IPS-NIHi11 (cell line): Measurements from ENCODE around the gene GBP7.

ENCODE experiments used
- DNase-seq: peaks from one replicate; pipeline ENCODE4 v3.0.0; 2012; ENCODE audit warnings: mixed read lengths, low spot score

Gene GBP7

GRCh38 chr1:89114662-89115061, 61.1 kb downstream of the GBP7 start:
- DNase-seq, result no peak

DNA sequence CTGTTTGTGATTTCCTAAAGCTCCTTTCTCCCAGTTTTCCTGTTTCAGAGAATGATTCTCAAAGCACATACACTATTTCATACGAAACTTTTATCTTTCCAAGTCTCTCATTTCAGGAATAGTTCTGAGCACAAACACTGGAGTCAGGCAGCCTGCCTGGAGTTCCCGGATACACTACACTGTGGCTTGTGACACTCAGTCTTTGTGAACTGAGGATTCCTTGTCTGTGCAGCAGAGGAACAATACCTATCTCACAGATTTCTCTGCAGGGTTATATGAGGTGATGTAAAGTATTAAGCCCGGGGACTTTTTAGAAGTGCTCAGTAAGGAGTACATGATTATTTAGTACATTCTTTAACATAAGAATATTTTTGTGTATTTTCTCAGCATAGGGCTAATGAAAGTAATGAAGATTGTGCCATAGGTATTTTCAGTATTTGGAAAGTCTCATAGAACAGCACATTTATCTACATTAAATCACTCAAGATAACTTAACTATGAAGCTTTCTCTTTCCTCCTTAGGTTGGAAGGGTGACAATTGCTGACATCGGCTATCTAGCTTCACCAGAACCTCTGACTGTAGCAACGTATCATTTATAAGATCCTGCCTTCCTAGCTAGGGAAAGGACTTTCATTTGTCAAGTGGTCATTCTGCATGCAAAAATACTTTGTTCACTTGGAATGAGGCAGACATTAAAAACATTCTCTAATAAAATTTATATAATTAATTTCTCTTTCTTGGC, 62.8 kb downstream of the GBP7 start:
- no peak for DNase-seq

- peak; percentile 12 for DNase-seq
Observed at GRCh38 chr1:89104687-89105086, 71.1 kb downstream of the GBP7 start.

DNA sequence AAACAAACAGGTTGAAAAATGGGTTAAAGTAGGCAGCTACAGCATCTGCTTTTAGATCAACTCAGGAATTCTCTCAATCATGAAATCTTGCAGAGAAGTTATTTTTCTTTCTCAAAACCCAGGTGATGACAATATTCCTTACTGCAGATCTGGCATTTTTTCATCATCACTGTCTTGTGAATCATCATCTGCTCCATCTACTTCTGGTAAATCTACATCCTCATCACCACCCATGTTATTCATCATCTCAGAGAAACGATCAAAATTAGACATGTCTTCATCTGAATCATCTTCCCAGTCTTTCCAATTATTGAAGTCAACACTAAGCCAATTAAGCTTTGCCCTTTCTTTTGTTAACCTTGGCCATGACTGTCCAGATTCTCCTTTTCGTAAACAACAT, 71.7 kb downstream of the GBP7 start:
- no peak for DNase-seq

DNA sequence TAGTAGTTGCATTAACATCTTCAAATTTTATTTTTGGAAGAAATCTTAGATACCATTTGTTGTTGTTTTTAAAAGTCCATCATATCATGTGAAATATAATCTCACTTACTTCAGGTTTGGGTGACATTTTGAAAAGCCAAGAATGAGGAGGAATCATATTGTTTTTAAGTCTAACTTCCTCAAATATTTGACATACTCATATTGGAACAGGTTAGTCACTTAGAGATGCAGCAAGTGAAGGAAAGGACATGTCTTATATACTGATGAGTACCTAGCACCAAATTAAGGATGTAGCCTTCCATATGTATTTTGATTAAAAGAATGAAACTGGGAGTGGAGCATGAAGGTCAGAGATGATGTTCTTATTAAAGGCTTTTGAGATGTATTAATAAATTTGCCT, 73.8 kb downstream of the GBP7 start:
- no peak for DNase-seq

DNA sequence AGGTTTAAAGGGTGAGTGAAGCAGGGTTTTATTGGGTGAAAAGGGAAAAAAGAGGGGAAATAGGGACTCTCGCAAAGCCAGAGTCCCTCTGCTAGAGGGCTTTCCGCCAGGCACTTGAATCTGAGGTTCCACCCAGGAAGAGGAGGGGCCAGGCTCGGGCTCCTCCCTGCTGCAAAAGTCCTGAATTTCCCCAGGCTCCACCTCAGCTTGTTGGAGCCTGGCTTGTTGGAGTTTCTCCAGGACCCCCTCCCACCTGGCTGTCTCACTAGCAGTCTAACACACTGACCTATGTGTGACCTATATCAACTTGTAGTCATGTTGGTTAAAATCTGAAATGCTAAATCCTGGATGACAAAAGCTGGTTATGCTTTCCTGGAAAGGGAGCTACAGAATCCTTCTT, 75.4 kb downstream of the GBP7 start:
- DNase-seq, result peak; percentile 21

DNA sequence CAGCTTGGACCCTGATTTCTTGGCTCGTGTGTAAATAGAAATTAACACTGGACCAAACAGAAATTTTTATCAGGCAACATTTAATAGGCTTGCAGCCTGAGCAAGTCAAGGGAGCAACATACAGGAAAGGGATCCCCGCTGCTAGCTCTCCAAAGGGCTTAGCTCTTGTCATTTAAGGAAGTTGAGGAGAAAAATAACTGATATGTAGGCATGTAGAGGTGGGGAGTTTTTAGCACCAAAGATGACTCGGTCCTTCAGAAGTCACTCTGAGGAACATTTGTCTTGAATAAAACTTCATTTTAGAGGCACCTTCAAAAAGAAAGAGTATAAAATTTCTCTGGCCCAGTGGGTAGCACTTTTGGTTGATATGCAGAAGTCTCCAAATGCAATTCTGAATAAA, 76.9 kb downstream of the GBP7 start:
- DNase-seq, result no peak

GRCh38 chr1:89095737-89096136, 80.1 kb downstream of the GBP7 start:
- no peak for DNase-seq

DNA sequence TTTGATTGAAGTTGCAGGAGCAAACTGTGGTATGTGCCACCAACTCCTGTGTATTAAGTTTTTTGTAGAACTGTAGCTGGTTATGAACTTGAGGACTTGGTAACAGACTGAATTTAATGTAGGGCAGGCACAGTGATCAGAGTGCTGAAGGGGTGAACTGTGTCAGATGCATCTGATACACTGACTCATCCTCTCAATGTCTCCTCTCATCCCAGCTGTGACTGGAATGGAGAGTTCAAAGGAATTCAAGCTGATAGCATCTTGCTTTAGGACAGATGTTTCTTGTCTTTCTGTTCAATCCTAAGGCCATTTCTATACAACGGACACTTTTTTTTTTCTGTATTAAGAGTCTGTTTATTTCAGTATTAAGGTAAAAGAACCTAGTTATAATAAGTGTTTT, 85.8 kb downstream of the GBP7 start:
- no peak for DNase-seq

GRCh38 chr1:89088572-89088971, 87.2 kb downstream of the GBP7 start:
- DNase-seq, result no peak

DNA sequence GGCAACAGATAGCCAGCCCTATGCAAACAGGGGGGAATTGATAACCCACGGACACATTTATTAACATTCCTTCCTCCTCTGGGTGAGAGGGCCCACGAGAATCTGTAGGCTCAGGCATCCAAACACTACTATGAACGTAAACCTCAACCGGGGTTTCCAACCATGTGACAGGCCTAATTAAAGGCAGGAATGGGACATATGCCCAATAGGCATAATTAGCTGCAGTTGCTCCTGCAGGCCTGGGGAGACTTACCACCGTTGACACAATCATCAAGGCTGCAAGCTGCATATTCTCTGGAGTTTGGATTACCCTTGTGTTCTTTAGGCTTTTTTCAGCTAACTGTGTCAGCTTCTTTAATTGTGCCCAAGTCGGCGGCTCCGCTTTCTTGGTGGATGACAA, 88.6 kb downstream of the GBP7 start:
- no peak for DNase-seq

DNA sequence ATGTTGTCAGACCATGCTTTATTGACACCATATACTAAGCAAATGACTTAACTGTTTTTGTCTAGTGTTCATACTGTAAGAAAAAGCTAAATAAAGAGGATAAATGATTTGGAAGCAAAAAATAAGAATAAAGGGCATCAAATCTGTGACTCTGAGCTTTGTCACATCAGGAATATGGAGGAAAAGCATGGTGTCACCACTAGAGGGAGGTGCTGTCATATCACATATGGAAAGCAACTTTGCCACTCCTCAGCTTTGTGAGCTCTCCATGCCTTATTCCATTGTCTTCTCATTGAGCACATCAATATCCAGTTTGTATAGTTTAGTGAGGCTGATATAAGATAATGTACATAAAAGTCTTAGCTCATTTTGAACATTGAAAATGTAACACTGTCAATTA, 90.0 kb downstream of the GBP7 start:
- DNase-seq, result no peak
